Measurements from ENCODE around the gene ANKRD13A.

DNA sequence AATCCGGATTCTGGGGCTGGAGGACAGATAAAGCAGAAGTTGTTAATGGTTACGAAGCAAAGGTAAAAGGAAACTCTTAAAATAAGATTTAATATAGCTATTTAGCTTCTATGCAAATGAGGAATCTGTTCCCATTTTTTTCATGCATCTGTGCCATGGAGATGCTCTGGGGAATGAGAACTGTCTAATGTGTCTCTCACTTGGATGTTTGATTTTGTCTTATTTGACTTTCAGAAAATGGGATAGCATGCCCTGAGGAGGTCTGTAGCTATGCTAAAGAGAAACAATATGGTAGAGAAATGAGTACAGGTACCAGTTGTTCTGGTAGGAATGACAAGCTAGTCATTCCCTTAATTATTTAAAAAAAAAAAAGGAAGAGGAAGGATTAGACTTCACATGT lies 24.8 kb downstream of the ANKRD13A start:
- TF ChIP-seq CTCF (IDR thresholded peaks at IDR 0.05) (no peak), POLR2A (IDR thresholded peaks at IDR 0.05) (no peak)
